GM10266 (cell line): ENCODE data around the gene KAT6B.

Experiments used
- DNase-seq: peaks from one replicate; pipeline ENCODE4 v3.0.0; 2012; ENCODE audit errors: extremely low spot score
- TF ChIP-seq, protein P1 (sequence below): IDR thresholded peaks from 2 replicates; pipeline ENCODE4 v1.5.1; 2012; ENCODE audit warnings: mild to moderate bottlenecking, low read depth; ENCODE audit not compliant: control insufficient read depth, insufficient read depth; ENCODE audit errors: missing control alignments

KAT6B gene

DNA sequence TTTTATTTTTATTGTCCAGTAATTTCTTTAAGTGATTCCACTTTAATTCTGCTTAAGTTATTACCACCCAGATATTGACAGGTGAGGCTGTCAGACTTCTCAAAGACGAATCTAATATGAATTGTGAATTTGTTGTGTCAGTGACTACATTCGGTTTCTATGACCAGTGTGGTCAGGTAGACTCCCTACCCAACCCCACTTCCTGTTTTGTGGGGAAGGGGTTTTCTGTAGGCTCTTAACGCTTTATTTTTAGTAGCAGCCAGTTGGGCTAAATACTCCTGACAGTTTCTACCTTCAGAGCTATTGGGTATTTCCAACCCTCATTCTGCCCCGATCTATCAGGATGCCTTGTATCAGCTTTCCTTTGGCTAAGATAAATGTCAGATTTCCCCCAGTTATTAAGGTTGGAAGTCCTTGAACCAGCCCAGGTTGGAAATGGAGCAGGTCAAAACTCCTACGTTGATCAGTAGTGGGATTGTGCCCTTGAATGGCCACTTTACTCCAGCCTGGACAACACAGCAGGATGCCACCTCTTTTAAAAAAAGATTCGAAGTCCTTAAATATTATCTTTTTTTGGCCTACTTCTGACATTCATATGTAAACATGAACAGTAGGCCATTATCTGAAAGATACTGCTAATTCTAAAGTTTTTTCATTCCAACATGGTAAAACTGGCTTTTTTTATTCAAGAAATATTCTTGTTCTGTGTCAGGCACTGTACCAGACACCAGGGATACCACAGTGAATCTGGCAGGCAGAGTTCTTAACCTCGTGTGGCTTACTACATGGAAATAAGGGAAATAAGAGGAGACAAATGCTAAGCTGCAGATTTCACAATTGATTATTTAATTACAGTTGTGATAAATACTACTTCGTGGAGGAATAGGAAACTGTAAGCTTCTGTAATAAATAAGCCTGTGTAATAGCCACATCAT lies 151.8 kb downstream of the KAT6B start:
- peak; percentile 72 for DNase-seq
- TF ChIP-seq, protein P1, sequence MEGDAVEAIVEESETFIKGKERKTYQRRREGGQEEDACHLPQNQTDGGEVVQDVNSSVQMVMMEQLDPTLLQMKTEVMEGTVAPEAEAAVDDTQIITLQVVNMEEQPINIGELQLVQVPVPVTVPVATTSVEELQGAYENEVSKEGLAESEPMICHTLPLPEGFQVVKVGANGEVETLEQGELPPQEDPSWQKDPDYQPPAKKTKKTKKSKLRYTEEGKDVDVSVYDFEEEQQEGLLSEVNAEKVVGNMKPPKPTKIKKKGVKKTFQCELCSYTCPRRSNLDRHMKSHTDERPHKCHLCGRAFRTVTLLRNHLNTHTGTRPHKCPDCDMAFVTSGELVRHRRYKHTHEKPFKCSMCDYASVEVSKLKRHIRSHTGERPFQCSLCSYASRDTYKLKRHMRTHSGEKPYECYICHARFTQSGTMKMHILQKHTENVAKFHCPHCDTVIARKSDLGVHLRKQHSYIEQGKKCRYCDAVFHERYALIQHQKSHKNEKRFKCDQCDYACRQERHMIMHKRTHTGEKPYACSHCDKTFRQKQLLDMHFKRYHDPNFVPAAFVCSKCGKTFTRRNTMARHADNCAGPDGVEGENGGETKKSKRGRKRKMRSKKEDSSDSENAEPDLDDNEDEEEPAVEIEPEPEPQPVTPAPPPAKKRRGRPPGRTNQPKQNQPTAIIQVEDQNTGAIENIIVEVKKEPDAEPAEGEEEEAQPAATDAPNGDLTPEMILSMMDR: no peak

DNA sequence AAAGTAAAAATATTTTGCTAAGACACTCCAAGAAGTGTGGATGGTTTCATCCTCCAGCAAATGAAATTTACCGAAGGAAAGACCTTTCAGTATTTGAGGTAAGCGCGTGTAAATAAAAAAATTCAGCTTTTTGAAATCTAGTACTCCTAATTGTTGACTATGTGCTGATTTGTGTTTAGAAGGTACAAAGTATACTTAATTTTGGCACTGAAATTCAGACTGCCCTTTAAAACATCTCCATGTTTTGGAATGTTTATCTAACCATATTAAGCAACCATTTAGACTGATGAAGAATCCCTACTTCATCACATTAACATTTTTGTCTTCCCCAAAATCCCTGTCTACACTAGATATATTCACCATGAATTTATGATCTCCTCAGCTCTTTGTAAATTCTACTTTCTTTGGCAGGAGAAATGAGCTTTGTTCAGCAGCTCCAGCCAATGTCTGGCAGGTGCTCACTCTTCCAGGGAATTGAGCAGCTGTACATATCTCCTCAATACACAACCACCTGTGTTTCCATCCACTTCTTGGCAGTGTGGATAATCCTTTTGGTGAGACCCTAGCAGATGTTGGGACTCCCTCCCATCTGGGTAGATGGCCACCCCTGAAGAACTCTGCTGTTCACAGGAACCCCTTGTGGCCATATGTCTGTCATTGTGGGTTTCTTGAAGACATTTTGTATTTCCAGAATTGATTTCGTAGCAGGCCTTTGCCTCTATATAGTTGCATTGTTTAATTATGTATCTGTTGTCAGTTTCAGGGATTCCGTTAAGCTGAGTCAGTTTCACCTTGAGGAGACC lies 155.6 kb downstream of the KAT6B start:
- TF ChIP-seq, protein P1: peak; percentile 22
- DNase-seq: no peak

DNA sequence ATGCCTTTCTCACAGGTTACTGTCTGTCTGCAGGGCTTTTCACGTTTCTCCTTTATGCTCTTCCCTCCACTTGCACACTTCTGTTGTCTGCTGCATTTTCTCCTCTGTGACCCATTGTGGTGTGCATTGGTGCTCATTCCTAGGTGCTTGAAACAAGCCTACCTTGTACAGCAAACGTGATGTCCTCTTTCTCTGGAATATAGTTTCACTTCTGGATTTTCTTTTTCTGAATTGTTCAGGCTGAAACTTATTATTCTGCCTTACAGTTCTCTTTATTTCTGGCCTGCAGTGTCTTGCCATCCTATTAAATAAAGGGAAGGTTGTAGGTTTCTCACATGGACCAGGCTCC lies 156.2 kb downstream of the KAT6B start:
- TF ChIP-seq, protein P1: no peak
- no peak for DNase-seq

DNA sequence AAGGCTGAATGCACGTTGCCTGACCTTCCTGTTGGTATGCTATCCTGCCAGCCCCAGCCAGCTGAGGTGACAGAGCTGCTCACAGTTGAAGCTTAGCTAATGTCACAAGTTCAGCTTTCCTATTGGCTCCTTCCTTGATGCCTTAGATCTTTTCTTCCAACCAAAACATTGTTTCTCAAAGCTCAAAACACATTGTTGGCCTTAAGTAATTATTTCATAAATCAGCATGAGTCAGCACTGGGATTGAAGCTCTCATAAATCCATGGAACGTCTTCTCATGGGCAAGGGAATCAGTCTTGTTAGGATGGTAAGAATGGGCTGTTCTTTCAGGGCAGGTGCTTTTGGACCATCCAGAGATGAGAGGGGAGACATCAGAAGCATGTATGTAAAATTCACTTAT lies 157.0 kb downstream of the KAT6B start:
- no peak for DNase-seq

DNA sequence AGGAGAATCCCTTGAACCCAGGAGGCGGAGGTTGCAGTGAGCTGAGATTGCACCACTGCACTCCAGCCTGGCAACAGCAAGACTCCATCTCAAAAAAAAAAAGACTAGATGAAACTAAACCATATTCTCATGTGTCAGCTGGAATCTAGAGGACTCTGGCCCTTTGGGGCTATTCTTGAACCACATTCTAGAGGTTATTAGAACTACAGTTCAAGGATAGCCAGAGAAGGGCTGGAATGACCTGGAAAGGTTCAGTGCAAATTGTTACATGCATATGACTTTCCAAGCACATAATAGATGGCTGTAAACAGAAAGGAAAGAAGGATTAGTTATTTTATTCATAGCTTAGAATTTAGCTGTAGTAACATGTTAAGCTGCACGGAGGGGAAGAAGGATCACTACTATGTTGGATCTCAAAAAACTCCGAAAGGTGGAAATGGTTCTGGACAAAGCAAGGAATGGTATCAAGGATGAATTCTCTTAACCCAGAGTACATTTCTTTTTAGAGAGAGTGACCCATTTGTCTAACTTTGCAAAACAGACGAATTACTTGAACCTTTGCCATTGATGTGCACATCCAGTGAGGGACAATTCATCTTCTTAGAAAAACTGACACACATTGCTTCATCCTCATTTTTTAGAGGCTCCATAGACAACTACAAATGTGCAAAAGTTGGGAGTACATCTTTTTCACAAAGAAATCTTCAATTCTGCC lies 161.1 kb downstream of the KAT6B start:
- no peak for DNase-seq
- TF ChIP-seq, protein P1: no peak

More for the DNA sequence above, 157.0 kb downstream of the KAT6B start:
- TF ChIP-seq, protein P1: no peak

DNA sequence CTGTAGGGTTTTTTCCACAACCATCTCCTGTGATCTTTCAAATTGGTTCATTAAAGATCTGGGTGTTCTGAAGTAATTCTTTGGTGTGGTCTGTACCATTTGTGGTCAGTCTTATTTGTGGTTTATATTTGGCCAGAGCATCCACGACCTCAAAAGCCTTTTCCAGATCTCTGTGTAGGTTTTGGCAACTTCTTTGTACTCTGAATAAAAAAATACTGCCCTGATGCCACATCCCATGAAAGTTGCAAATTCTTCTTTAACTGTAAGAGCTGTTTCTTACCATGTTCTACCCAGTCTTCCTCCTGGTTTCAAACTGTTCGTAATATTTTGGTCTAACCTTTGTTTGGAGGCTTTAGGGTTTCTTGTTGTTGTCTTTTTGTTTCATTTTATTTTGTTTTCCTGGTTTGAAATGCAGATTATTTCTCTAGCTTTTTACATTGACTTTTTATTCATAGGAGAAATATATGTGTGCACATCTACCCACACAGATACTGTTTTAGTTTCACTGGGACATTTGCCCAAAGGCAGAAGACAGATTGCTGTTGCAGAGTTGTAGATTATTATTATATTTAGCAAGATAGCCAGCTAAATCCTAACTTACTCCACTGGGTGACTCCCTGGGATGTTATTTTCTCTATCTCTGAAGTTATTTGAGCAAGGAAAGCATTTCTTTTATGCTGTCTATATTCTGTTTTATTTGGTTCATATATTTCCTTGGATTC lies 161.8 kb downstream of the KAT6B start:
- no peak for DNase-seq
- TF ChIP-seq, protein P1: no peak
